ENCODE measurements around the gene PLCB4. TPM values are rescaled to one million over a fixed set of nuclear protein-coding genes. Genes with fewer than 3 reads are reported as not detected.

PLCB4 gene
- total and polyA plus RNA-seq, 8 donors, result 6.2 to 15.3 (median 9.4) TPM

- no peaks in the 10 kb centered on the region for H3K4me1 ChIP-seq
- ATAC-seq, result no peak
- DNase-seq, result no peak
- TF ChIP-seq CTCF (IDR thresholded peaks at IDR 0.05), result no peak
- intact Hi-C loops (cut with DNase I), result no loop called here
- H3K27me3 ChIP-seq, result no peaks in the 10 kb centered on the region
- H3K4me3 ChIP-seq, result no peak overlapping the region
- no peaks in the 10 kb centered on the region for H3K9me3 ChIP-seq
- H3K27ac ChIP-seq, result no peak overlapping the region
- H3K36me3 ChIP-seq, result no peaks in the 10 kb centered on the region
Observed at GRCh38 chr20:9454791-9455190, 385.9 kb downstream of the PLCB4 start.

DNA sequence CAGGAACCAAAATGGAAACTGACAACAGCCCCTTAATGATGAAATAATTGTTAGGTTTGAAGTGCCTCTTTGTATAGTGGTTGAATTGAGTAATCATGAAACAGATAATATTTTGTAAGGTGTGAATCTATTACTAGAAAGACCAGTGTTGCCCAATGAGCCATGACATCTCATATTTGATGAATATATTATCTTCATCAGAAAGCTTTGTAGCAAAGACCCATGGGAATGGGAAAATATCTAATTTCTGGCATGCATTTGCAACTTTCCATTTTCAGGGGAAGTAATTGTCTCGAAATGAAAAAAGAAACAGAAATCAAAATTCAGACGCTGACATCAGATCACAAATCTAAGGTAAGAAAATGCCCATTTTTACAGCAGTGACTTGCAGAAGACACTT, 388.2 kb downstream of the PLCB4 start:
- no peak overlapping the region for H3K27ac ChIP-seq
- no peaks in the 10 kb centered on the region for H3K27me3 ChIP-seq
- no peak overlapping the region for H3K4me3 ChIP-seq
- H3K36me3 ChIP-seq, result no peaks in the 10 kb centered on the region
- no peak for ATAC-seq
- intact Hi-C loops (cut with DNase I), result no loop called here
- TF ChIP-seq CTCF (IDR thresholded peaks at IDR 0.05), result no peak
- DNase-seq, result no peak
- H3K4me1 ChIP-seq, result no peaks in the 10 kb centered on the region
- H3K9me3 ChIP-seq, result no peaks in the 10 kb centered on the region

GRCh38 chr20:9458138-9458796, 389.4 kb downstream of the PLCB4 start:
- DNase-seq, result peak in 2 of 4 donors; percentile 35 to 62
- intact Hi-C loops (cut with DNase I), result no loop called here
- no peak overlapping the region for H3K4me3 ChIP-seq
- TF ChIP-seq CTCF (IDR thresholded peaks at IDR 0.05), result peak in 1 of 2 donors; percentile 32
- H3K27ac ChIP-seq, result no peak overlapping the region
- no peaks in the 10 kb centered on the region for H3K36me3 ChIP-seq
- no peaks in the 10 kb centered on the region for H3K9me3 ChIP-seq
- H3K27me3 ChIP-seq, result no peaks in the 10 kb centered on the region
- no peak for ATAC-seq
- H3K4me1 ChIP-seq, result no peaks in the 10 kb centered on the region

GRCh38 chr20:9460518-9460917, 391.6 kb downstream of the PLCB4 start:
- H3K27ac ChIP-seq, result no peak overlapping the region
- DNase-seq (no peak), ATAC-seq (no peak)
- TF ChIP-seq CTCF (IDR thresholded peaks at IDR 0.05), result no peak
- peaks cover 0 to under 1% of the 10 kb centered on the region in 2 donors for H3K9me3 ChIP-seq
- no peaks in the 10 kb centered on the region for H3K36me3 ChIP-seq
- intact Hi-C loops (cut with DNase I), result loop anchor here in 1 of 2 donors (10.0 kb wide), 1 partner anchor 974 kb away; the partner anchor contains the start of genes MKKS and SLX4IP
- no peaks in the 10 kb centered on the region for H3K27me3 ChIP-seq
- no peak overlapping the region for H3K4me3 ChIP-seq
- no peaks in the 10 kb centered on the region for H3K4me1 ChIP-seq

GRCh38 chr20:9467995-9468394, 399.1 kb downstream of the PLCB4 start:
- H3K27ac ChIP-seq, result no peak overlapping the region
- peaks cover 0 to 4% of the 10 kb centered on the region in 2 donors for H3K9me3 ChIP-seq
- no peaks in the 10 kb centered on the region for H3K4me1 ChIP-seq
- H3K4me3 ChIP-seq, result no peak overlapping the region
- intact Hi-C loops (cut with DNase I), result loop anchor here in 1 of 2 donors (10.0 kb wide), 1 partner anchor 967 kb away; the partner anchor contains the start of genes MKKS and SLX4IP
- no peaks in the 10 kb centered on the region for H3K27me3 ChIP-seq
- DNase-seq, result no peak
- peak; percentile 40 to 45 for TF ChIP-seq CTCF (IDR thresholded peaks at IDR 0.05)
- ATAC-seq, result no peak
- H3K36me3 ChIP-seq, result no peaks in the 10 kb centered on the region
